GM18858 (cell line): ENCODE results near the gene FAIM.
"Not testable (repeated sequence)": the region's sequence is repeated elsewhere in the genome, so short reads cannot be mapped to it uniquely, and the experiment has no call there.

ENCODE experiments used
- ATAC-seq: cut with Tn5 transposase; IDR thresholded peaks from one replicate; pipeline ENCODE4 v1.9.1; 2021; ENCODE audit not compliant: unreplicated experiment

The FAIM gene

GRCh38 chr3:138600100-138600745, 8.3 kb upstream of the FAIM start:
- no peak for ATAC-seq

- not testable (repeated sequence) for ATAC-seq
These were observed 6.9 kb upstream of the FAIM start for GRCh38 chr3:138601661-138602060.

- not testable (repeated sequence) for ATAC-seq
These were observed 4.4 kb upstream of the FAIM start for GRCh38 chr3:138604106-138604595.

- ATAC-seq: no peak
These were observed 1.3 kb downstream of the FAIM start for GRCh38 chr3:138609898-138610266.

GRCh38 chr3:138615462-138615861, 6.9 kb downstream of the FAIM start:
- no peak for ATAC-seq

GRCh38 chr3:138620431-138620830, 11.9 kb downstream of the FAIM start:
- no peak for ATAC-seq

GRCh38 chr3:138624518-138624917, 15.9 kb downstream of the FAIM start:
- ATAC-seq: no peak

- ATAC-seq: no peak
These were observed 17.3 kb downstream of the FAIM start for GRCh38 chr3:138625707-138626365.

GRCh38 chr3:138629526-138629925, 21.0 kb downstream of the FAIM start:
- ATAC-seq: no peak

- ATAC-seq: no peak
These were observed 30.1 kb downstream of the FAIM start for GRCh38 chr3:138638641-138639040.

GRCh38 chr3:138640537-138640936, 32.0 kb downstream of the FAIM start:
- no peak for ATAC-seq

- ATAC-seq: no peak
These were observed 33.8 kb downstream of the FAIM start for GRCh38 chr3:138642226-138642926.

- ATAC-seq: no peak
These were observed 34.3 kb downstream of the FAIM start for GRCh38 chr3:138642927-138643253.

- no peak for ATAC-seq
These were observed 37.4 kb downstream of the FAIM start for GRCh38 chr3:138646008-138646407.

- no peak for ATAC-seq
These were observed 37.9 kb downstream of the FAIM start for GRCh38 chr3:138646513-138646912.

- no peak for ATAC-seq
These were observed 40.6 kb downstream of the FAIM start for GRCh38 chr3:138649134-138649533.

- no peak for ATAC-seq
These were observed 45.0 kb downstream of the FAIM start for GRCh38 chr3:138653567-138653966.

- no peak for ATAC-seq
These were observed 48.9 kb downstream of the FAIM start for GRCh38 chr3:138657508-138657907.

GRCh38 chr3:138668107-138668506, 59.5 kb downstream of the FAIM start:
- ATAC-seq: no peak

GRCh38 chr3:138670407-138670806, 61.8 kb downstream of the FAIM start:
- no peak for ATAC-seq

- no peak for ATAC-seq
These were observed 65.3 kb downstream of the FAIM start for GRCh38 chr3:138673641-138674530.
